GM18507 (cell line): Measurements from ENCODE around the gene ZNF17.

Source experiments
- DNase-seq: peaks from one replicate; pipeline ENCODE4 v3.0.0; 2011; ENCODE audit warnings: low read depth; ENCODE audit not compliant: insufficient read length; ENCODE audit errors: extremely low spot score
- FAIRE-seq: peaks from 2 replicates; lab custom pipeline; 2011; peaks lifted over from hg19 to GRCh38; lab: Jason Lieb, UNC

Gene ZNF17

GRCh38 chr19:57419439-57419838 is 8.5 kb downstream of the ZNF17 start:
- FAIRE-seq, result no peak
- DNase-seq, result no peak

- FAIRE-seq, result no peak
- no peak for DNase-seq
These were observed 10.1 kb downstream of the ZNF17 start for GRCh38 chr19:57421037-57421436.

GRCh38 chr19:57434386-57435061 is 23.6 kb downstream of the ZNF17 start:
- FAIRE-seq, result no peak

GRCh38 chr19:57435062-57435978 is 24.4 kb downstream of the ZNF17 start, which contains the start of gene ZNF749:
Gene ZNF749, plus strand, starts transcription at chr19:57435325. Its CDS starts 254 bp downstream, at chr19:57435579.
- FAIRE-seq (peak; percentile 99), DNase-seq (peak; percentile 91)

More at GRCh38 chr19:57434386-57435061, 23.6 kb downstream of the ZNF17 start:
- DNase-seq, result no peak

GRCh38 chr19:57436417-57436816 is 25.5 kb downstream of the ZNF17 start:
- no peak for FAIRE-seq
- no peak for DNase-seq

GRCh38 chr19:57437931-57438330 is 27.0 kb downstream of the ZNF17 start:
- FAIRE-seq, result no peak

GRCh38 chr19:57438925-57439324 is 28.0 kb downstream of the ZNF17 start:
- DNase-seq (no peak), FAIRE-seq (no peak)

More at GRCh38 chr19:57437931-57438330, 27.0 kb downstream of the ZNF17 start:
- DNase-seq, result no peak

GRCh38 chr19:57441979-57442752 is 31.2 kb downstream of the ZNF17 start:
- FAIRE-seq (no peak), DNase-seq (no peak)

- DNase-seq (no peak), FAIRE-seq (no peak)
These were observed 32.2 kb downstream of the ZNF17 start for GRCh38 chr19:57443121-57443696.

GRCh38 chr19:57452307-57452706 is 41.3 kb downstream of the ZNF17 start:
- FAIRE-seq (no peak), DNase-seq (no peak)

GRCh38 chr19:57465680-57466381 is 54.9 kb downstream of the ZNF17 start:
- FAIRE-seq (peak; percentile 47), DNase-seq (no peak)

- DNase-seq, result no peak
- no peak for FAIRE-seq
These were observed 55.5 kb downstream of the ZNF17 start for GRCh38 chr19:57466489-57466888.
